OCI-LY1 (cell line): Measurements from ENCODE around the gene ZSCAN12.

ENCODE experiments used
- H2AFZ ChIP-seq: fragments of 200-600 bp; sonication (generic), shearing (Covaris generic); 2 replicates; pipeline ENCODE4 v1.6.0; 2014; ENCODE audit warnings: antibody characterized with exemption, mild to moderate bottlenecking, low read length
- H3F3A ChIP-seq: fragments of 200-600 bp; sonication (generic), shearing (Covaris generic); 2 replicates; pipeline ENCODE4 v1.6.0; 2014; ENCODE audit warnings: mild to moderate bottlenecking, antibody characterized with exemption, low read length, moderate library complexity; ENCODE audit not compliant: insufficient read depth
- H3K27ac ChIP-seq: fragments of 200-600 bp; sonication (generic); 2 replicates; pipeline ENCODE4 v1.5.1; 2014; ENCODE audit warnings: low read length, mixed run types, mild to moderate bottlenecking, low read depth; ENCODE audit not compliant: poor library complexity, severe bottlenecking
- H3K27me3 ChIP-seq: fragments of 200-600 bp; sonication (generic); 2 replicates; pipeline ENCODE4 v1.6.0; 2014; ENCODE audit warnings: antibody characterized with exemption, mild to moderate bottlenecking, low read length, moderate library complexity; ENCODE audit not compliant: insufficient read depth
- H3K36me3 ChIP-seq: fragments of 200-600 bp; sonication (generic); 2 replicates; pipeline ENCODE4 v1.6.1; 2014; ENCODE audit warnings: mild to moderate bottlenecking, antibody characterized with exemption, low read length, moderate library complexity, mixed read lengths; ENCODE audit not compliant: insufficient read depth
- H3K4me1 ChIP-seq: fragments of 200-600 bp; sonication (generic); 2 replicates; pipeline ENCODE4 v1.5.1; 2014; ENCODE audit warnings: mild to moderate bottlenecking, low read length, moderate library complexity; ENCODE audit not compliant: insufficient read depth, severe bottlenecking
- H3K4me2 ChIP-seq: fragments of 200-600 bp; sonication (generic), shearing (Covaris generic); 2 replicates; pipeline ENCODE4 v1.6.1; 2014; ENCODE audit warnings: low read length
- H3K4me3 ChIP-seq: fragments of 200-600 bp; sonication (generic); 2 replicates; pipeline ENCODE4 v1.5.1; 2014; ENCODE audit warnings: low read length, low read depth, mild to moderate bottlenecking, mixed read lengths; ENCODE audit not compliant: poor library complexity, severe bottlenecking
- H3K79me2 ChIP-seq: fragments of 200-600 bp; shearing (Covaris generic); 2 replicates; pipeline ENCODE4 v1.6.1; 2016; ENCODE audit warnings: mixed run types, low read length, mixed read lengths; ENCODE audit not compliant: insufficient read depth
- H3K9ac ChIP-seq: fragments of 200-600 bp; sonication (generic), shearing (Covaris generic); 2 replicates; pipeline ENCODE4 v1.6.1; 2014; ENCODE audit warnings: mild to moderate bottlenecking, low read length, mixed read lengths
- H3K9me2 ChIP-seq: fragments of 200-600 bp; sonication (generic), shearing (Covaris generic); 2 replicates; pipeline ENCODE4 v1.6.1; 2014; ENCODE audit warnings: low read depth, mild to moderate bottlenecking, low read length, mixed read lengths
- H3K9me3 ChIP-seq: fragments of 200-600 bp; shearing (Covaris generic); 2 replicates; pipeline ENCODE4 v1.6.1; 2014; ENCODE audit warnings: low read length, mixed read lengths
- H4K20me1 ChIP-seq: fragments of 200-600 bp; sonication (generic), shearing (Covaris generic); 2 replicates; pipeline ENCODE4 v1.6.0; 2016; ENCODE audit warnings: mild to moderate bottlenecking, low read length; ENCODE audit not compliant: insufficient read depth
- EZH2 ChIP-seq: fragments of 200-600 bp; sonication (generic), shearing (Covaris generic); IDR thresholded peaks from 2 replicates; pipeline ENCODE4 v1.8.0; 2017; ENCODE audit warnings: borderline replicate concordance, mixed run types, mild to moderate bottlenecking, antibody characterized with exemption, low read length, moderate library complexity, mixed read lengths
- TF ChIP-seq, protein P1 (sequence below): fragments of 200-600 bp; sonication (generic), shearing (Covaris generic); IDR thresholded peaks from 2 replicates; pipeline ENCODE4 v1.5.1; 2017; ENCODE audit warnings: mild to moderate bottlenecking, antibody characterized with exemption, low read length, moderate library complexity, mixed read lengths

The ZSCAN12 gene

DNA sequence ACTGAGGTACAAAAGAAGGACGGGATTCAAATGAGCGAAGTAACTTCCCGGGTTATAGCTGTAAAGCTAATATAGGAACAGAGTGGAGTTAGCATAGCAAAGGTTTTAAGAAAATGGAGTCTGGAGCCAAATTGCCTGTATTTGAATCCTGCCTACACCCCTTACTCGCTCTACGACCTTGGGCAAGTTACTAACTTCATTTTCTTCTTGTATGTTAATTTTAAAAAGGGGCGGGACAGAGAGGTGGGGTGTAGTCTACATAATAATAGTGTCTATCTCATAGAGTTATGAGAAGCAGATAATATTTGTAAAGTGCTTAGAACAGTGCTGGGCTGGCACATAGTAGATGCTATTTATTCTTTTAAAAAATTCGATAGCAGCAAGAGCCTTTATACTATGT, 43.0 kb upstream of the ZSCAN12 start:
- no peak overlapping the region for H3K4me3 ChIP-seq
- no peaks in the 10 kb centered on the region for H3K36me3 ChIP-seq
- no peak overlapping the region for H3K27ac ChIP-seq
- no peak overlapping the region for H3K4me2 ChIP-seq
- H3K27me3 ChIP-seq, result no peaks in the 10 kb centered on the region
- no peak overlapping the region for H3K9ac ChIP-seq
- H3K4me1 ChIP-seq, result no peaks in the 10 kb centered on the region
- no peaks in the 10 kb centered on the region for H4K20me1 ChIP-seq
- 0 out of 2 replicates have a peak, but pooled peaks cover 3% of the 10 kb centered on the region for H3K9me3 ChIP-seq
- no peaks in the 10 kb centered on the region for H3F3A ChIP-seq
- TF ChIP-seq EZH2, result no peak
- TF ChIP-seq, protein P1, sequence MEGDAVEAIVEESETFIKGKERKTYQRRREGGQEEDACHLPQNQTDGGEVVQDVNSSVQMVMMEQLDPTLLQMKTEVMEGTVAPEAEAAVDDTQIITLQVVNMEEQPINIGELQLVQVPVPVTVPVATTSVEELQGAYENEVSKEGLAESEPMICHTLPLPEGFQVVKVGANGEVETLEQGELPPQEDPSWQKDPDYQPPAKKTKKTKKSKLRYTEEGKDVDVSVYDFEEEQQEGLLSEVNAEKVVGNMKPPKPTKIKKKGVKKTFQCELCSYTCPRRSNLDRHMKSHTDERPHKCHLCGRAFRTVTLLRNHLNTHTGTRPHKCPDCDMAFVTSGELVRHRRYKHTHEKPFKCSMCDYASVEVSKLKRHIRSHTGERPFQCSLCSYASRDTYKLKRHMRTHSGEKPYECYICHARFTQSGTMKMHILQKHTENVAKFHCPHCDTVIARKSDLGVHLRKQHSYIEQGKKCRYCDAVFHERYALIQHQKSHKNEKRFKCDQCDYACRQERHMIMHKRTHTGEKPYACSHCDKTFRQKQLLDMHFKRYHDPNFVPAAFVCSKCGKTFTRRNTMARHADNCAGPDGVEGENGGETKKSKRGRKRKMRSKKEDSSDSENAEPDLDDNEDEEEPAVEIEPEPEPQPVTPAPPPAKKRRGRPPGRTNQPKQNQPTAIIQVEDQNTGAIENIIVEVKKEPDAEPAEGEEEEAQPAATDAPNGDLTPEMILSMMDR, result no peak
- no peak overlapping the region for H2AFZ ChIP-seq
- no peaks in the 10 kb centered on the region for H3K9me2 ChIP-seq
- no peaks in the 10 kb centered on the region for H3K79me2 ChIP-seq

DNA sequence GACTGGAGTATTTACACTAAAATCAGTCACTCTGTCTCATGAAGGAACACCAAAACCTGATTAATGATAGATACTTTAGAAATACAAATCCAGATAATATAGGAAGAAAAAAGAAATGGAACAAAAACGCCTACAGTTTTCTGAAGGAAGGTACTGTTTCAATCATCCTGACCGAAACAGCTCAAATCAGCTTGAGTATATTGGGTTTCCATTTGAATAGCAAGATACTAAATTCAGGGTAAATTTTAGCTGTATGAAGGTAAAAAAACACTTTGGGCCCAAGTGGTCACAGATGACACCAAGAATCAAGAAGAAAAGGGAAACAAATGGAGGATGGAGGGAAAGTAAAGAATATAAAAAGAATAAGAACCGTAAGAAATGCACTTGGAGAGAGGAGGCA, 36.9 kb upstream of the ZSCAN12 start:
- no peaks in the 10 kb centered on the region for H3F3A ChIP-seq
- H3K9ac ChIP-seq, result no peak overlapping the region
- no peaks in the 10 kb centered on the region for H3K36me3 ChIP-seq
- H3K4me2 ChIP-seq, result no peak overlapping the region
- H4K20me1 ChIP-seq, result no peaks in the 10 kb centered on the region
- H3K27me3 ChIP-seq, result no peaks in the 10 kb centered on the region
- H3K79me2 ChIP-seq, result no peaks in the 10 kb centered on the region
- no peaks in the 10 kb centered on the region for H3K9me3 ChIP-seq
- H3K9me2 ChIP-seq, result no peaks in the 10 kb centered on the region
- no peak overlapping the region for H3K4me3 ChIP-seq
- TF ChIP-seq, protein P1, result no peak
- no peak for TF ChIP-seq EZH2
- no peak overlapping the region for H2AFZ ChIP-seq
- H3K27ac ChIP-seq, result no peak overlapping the region
- no peaks in the 10 kb centered on the region for H3K4me1 ChIP-seq

DNA sequence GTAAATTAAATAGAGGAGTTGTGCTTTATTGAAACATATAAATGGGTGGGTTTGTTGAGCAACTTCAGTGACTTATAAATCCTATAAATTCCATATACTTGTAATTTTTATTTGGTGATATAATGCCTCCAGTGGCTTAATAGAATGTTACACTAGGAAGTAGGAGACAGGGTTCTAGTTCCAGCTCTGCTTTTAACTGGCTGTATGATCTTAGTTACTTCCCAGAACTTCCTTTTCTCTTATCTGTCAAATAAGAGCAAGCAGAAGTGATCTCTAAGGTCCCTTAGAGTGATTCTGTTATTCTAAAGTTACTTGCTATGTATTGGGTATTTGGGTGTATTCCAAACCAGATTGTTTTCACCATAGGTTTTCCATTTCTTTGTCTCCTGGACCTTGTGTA, 33.6 kb upstream of the ZSCAN12 start:
- Histone ChIP-seq H3K4me3 (no peak overlapping the region), H3K36me3 (no peaks in the 10 kb centered on the region), H3K9me2 (no peaks in the 10 kb centered on the region), H3K27me3 (no peaks in the 10 kb centered on the region), H3K4me2 (no peak overlapping the region), H3K9ac (no peak overlapping the region), H3K79me2 (no peaks in the 10 kb centered on the region), H4K20me1 (no peaks in the 10 kb centered on the region), H3K9me3 (no peaks in the 10 kb centered on the region), H3F3A (no peaks in the 10 kb centered on the region), H3K4me1 (no peaks in the 10 kb centered on the region), H2AFZ (no peak overlapping the region), H3K27ac (no peak overlapping the region)
- TF ChIP-seq, protein P1, result no peak
- no peak for TF ChIP-seq EZH2
